ENCODE measurements around the gene CTNNBL1. TPM values are rescaled to one million over a fixed set of nuclear protein-coding genes. Genes with fewer than 3 reads are reported as not detected.

The CTNNBL1 gene
- total RNA-seq, 4 donors from 2014 or later = 40.4 to 54.3 (median 44.7) TPM

DNA sequence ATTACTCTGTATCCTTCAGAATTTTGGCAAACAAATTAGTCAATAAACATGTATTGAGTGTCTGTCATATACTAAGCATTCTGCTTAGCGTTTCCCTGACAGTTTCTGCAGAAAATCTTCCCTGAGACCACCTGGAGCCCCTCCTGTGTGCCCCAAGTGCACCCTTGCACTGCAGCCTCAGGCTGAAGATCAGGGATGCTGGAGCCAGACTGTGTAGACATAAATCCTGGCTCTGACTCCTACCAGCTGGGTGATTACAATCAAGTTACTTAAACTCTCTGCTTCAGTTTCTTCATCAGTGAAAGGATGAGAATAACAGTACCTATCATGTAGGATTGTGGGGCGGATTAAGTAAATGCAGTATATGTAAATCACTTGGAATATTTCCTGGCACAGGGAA lies 155.7 kb downstream of the CTNNBL1 start:
- Histone ChIP-seq H3K4me1 (peaks cover 0 to 6% (median 0%) of the 10 kb centered on the region in 4 donors), H3K27ac (replicated peaks in 1 of 4) (no peak overlapping the region), H3K4me3 (no peak overlapping the region), H3K36me3 (peaks cover 10 to 88% (median 45%) of the 10 kb centered on the region in 4 donors), H3K9me3 (no peaks in the 10 kb centered on the region), H3K27me3 (no peaks in the 10 kb centered on the region)
- TF ChIP-seq POLR2A (IDR thresholded peaks at IDR 0.05; ENCODE audit: low read depth) = no peak
- TF ChIP-seq POLR2AphosphoS5 (IDR thresholded peaks at IDR 0.05) = no peak
- TF ChIP-seq, protein P1, sequence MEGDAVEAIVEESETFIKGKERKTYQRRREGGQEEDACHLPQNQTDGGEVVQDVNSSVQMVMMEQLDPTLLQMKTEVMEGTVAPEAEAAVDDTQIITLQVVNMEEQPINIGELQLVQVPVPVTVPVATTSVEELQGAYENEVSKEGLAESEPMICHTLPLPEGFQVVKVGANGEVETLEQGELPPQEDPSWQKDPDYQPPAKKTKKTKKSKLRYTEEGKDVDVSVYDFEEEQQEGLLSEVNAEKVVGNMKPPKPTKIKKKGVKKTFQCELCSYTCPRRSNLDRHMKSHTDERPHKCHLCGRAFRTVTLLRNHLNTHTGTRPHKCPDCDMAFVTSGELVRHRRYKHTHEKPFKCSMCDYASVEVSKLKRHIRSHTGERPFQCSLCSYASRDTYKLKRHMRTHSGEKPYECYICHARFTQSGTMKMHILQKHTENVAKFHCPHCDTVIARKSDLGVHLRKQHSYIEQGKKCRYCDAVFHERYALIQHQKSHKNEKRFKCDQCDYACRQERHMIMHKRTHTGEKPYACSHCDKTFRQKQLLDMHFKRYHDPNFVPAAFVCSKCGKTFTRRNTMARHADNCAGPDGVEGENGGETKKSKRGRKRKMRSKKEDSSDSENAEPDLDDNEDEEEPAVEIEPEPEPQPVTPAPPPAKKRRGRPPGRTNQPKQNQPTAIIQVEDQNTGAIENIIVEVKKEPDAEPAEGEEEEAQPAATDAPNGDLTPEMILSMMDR (IDR thresholded peaks at IDR 0.05) = no peak
- TF ChIP-seq EP300 (IDR thresholded peaks at IDR 0.05) = no peak
- DNase-seq (ENCODE audit: extremely low spot score) = no peak
- intact Hi-C loops (cut with DNase I) = no loop called here
- 91% methylated on average over 2 of the region's 2 CpGs for WGBS

DNA sequence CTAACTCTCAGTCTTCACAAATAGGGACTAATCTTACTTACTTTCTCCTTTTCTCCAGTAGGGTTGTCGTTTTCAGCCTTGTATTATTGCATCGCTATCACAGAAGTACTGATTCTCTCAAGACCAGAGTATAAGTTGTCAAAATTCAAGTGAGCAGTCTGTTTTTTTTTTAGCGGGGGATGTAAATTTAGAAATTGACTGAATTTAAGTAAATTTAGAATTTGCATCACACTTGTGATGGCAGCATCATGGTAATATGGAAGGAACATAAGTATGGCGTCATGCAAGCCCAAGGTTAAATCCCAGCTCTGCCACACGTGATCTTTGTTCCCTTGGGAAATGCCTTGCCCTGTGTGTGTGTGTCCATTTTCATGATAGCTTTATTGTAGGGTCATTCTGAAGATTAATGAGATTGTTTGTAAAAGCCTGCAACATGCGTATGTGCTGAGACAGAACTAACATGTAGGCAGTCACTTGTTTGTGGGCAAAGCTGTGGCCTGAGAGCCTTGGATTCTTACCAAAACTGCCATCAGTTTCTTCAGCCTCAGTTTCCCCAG lies 156.3 kb downstream of the CTNNBL1 start:
- TF ChIP-seq EP300 (IDR thresholded peaks at IDR 0.05) (no peak), POLR2A (IDR thresholded peaks at IDR 0.05; ENCODE audit: low read depth) (no peak), POLR2AphosphoS5 (IDR thresholded peaks at IDR 0.05) (no peak)
- TF ChIP-seq, protein P1 (IDR thresholded peaks at IDR 0.05) = no peak
- Histone ChIP-seq H3K36me3 (peaks cover 10 to 83% (median 43%) of the 10 kb centered on the region in 4 donors), H3K4me3 (no peak overlapping the region), H3K4me1 (peaks cover 0 to 6% (median 0%) of the 10 kb centered on the region in 4 donors), H3K27me3 (no peaks in the 10 kb centered on the region), H3K27ac (replicated peaks in 1 of 4) (no peak overlapping the region), H3K9me3 (no peaks in the 10 kb centered on the region)
- DNase-seq (ENCODE audit: extremely low spot score) = no peak
- intact Hi-C loops (cut with DNase I) = no loop called here
- WGBS = 96% methylated on average over 6 of the region's 6 CpGs

DNA sequence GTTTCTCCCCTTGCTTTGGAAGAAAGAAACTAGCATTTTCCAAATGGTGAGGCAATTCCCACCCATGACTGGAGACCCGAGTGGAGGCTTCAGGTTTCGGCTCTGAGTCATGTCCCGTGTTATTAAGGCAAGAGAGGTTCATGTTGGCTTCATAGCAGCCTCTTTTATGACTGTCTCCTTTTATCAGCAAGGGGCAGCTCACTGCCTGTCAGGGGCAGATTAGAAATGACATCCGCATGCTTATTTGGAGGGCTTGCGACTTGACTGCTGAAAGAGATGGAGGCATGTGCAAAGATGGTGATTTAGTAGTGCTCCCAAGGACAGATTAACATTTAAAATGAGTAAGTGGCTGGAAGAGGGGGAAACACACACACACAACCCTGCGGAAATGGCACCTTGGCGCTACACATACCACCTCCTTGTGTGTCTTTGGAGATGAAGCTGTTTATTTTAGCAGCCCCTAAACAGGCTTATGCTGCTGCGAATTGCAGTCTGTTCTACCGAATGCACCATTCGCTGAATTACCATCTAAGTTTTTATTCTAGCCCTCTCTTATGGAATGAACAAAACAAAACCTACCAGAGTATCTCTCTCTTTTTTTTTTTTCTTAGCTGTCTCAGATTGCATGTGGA lies 157.0 kb downstream of the CTNNBL1 start:
- Histone ChIP-seq H3K4me3 (no peak overlapping the region), H3K27ac (replicated peaks in 1 of 4) (no peak overlapping the region), H3K36me3 (peaks cover 10 to 76% (median 41%) of the 10 kb centered on the region in 4 donors), H3K4me1 (peaks cover 0 to 6% (median 0%) of the 10 kb centered on the region in 4 donors), H3K27me3 (no peaks in the 10 kb centered on the region), H3K9me3 (no peaks in the 10 kb centered on the region)
- no peak for DNase-seq (ENCODE audit: extremely low spot score)
- intact Hi-C loops (cut with DNase I) = no loop called here
- 76% methylated on average over 10 of the region's 10 CpGs for WGBS
- TF ChIP-seq, protein P1 (IDR thresholded peaks at IDR 0.05) = no peak
- TF ChIP-seq POLR2A (IDR thresholded peaks at IDR 0.05; ENCODE audit: low read depth) (no peak), EP300 (IDR thresholded peaks at IDR 0.05) (no peak)

DNA sequence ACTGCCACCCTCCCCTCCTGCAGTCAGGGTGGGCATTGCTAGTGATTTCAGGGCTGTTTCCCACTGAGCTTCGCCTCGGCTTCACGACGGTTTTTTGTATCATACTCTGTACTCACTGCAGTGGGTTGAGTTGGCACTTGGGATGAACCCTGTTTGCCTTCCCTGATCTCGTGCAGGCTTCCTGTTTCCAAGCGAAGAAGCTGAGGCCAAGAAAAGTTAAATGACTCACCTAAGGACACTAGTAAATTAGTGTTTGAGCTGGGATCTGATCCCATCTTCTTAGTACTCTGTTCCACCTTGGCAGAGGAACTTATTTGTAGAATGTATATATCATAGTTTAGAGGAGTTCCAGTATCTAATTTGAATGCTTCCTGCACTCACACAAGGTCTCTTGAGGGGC lies 158.8 kb downstream of the CTNNBL1 start:
- WGBS = 92% methylated on average over 6 of the region's 6 CpGs
- H3K27ac ChIP-seq (replicated peaks in 1 of 4) = no peak overlapping the region
- H3K27me3 ChIP-seq = no peaks in the 10 kb centered on the region
- peaks cover 10 to 68% (median 36%) of the 10 kb centered on the region in 4 donors for H3K36me3 ChIP-seq
- peaks cover 0 to 6% (median 0%) of the 10 kb centered on the region in 4 donors for H3K4me1 ChIP-seq
- H3K4me3 ChIP-seq = no peak overlapping the region
- intact Hi-C loops (cut with DNase I) = no loop called here
- no peaks in the 10 kb centered on the region for H3K9me3 ChIP-seq
- no peak for DNase-seq (ENCODE audit: extremely low spot score)
- TF ChIP-seq POLR2AphosphoS5 (IDR thresholded peaks at IDR 0.05) = no peak
- TF ChIP-seq, protein P1 (IDR thresholded peaks at IDR 0.05) = no peak
- no peak for TF ChIP-seq POLR2A (IDR thresholded peaks at IDR 0.05; ENCODE audit: low read depth)
- TF ChIP-seq EP300 (IDR thresholded peaks at IDR 0.05) = no peak

All from esophagus muscularis mucosa (tissue), 4 donors.